Activated CD4-positive, alpha-beta T cell treated with anti-CD3 and anti-CD28 coated beads, Interleukin-2, Interleukin-6, amounts not matched to agents 100 ng/mL and 50 ng/mL, durations not matched to agents 16 hours and 8 hours (primary cell): ENCODE data around the gene KIAA1586.
A peak's percentile ranks its signal among the peaks of the same experiment; 100 is the strongest.
"Not testable (repeated sequence)": the region's sequence is repeated elsewhere in the genome, so short reads cannot be mapped to it uniquely, and the experiment has no call there.

Experiments used
- DNase-seq: peaks from one replicate; pipeline ENCODE4 v3.0.0-alpha.2; 2020

KIAA1586 gene

GRCh38 chr6:57048577-57048976, 2.1 kb downstream of the KIAA1586 start:
- DNase-seq, result no peak

- DNase-seq, result no peak
These were observed 17.4 kb downstream of the KIAA1586 start for GRCh38 chr6:57063847-57064246.

GRCh38 chr6:57064809-57065208, 18.3 kb downstream of the KIAA1586 start:
- no peak for DNase-seq

GRCh38 chr6:57068061-57068460, 21.6 kb downstream of the KIAA1586 start:
- DNase-seq, result no peak

- DNase-seq, result no peak
These were observed 22.7 kb downstream of the KIAA1586 start for GRCh38 chr6:57069228-57069627.

GRCh38 chr6:57069920-57070331, 23.4 kb downstream of the KIAA1586 start:
- DNase-seq, result no peak

GRCh38 chr6:57072108-57072507, 25.6 kb downstream of the KIAA1586 start:
- no peak for DNase-seq

GRCh38 chr6:57074383-57074782, 27.9 kb downstream of the KIAA1586 start:
- DNase-seq, result no peak

GRCh38 chr6:57075092-57075491, 28.6 kb downstream of the KIAA1586 start:
- DNase-seq, result no peak

GRCh38 chr6:57078531-57079207, 32.2 kb downstream of the KIAA1586 start:
- DNase-seq, result no peak

GRCh38 chr6:57085471-57085870, 39.0 kb downstream of the KIAA1586 start:
- peak; percentile 17 for DNase-seq

- no peak for DNase-seq
These were observed 40.4 kb downstream of the KIAA1586 start for GRCh38 chr6:57086843-57087242.

GRCh38 chr6:57087916-57088315, 41.4 kb downstream of the KIAA1586 start:
- no peak for DNase-seq

- DNase-seq, result no peak
These were observed 42.8 kb downstream of the KIAA1586 start for GRCh38 chr6:57089265-57089664.

- DNase-seq, result peak; percentile 98
These were observed 43.4 kb downstream of the KIAA1586 start, which contains the start of gene ZNF451 for GRCh38 chr6:57089687-57090457. ZNF451 (plus strand) TSS chr6:57090188; CDS start chr6:57090254, 66 bp downstream.

GRCh38 chr6:57090458-57091067, 44.1 kb downstream of the KIAA1586 start:
- not testable (repeated sequence) for DNase-seq

GRCh38 chr6:57091375-57091774, 44.9 kb downstream of the KIAA1586 start:
- DNase-seq, result not testable (repeated sequence)

- no peak for DNase-seq
These were observed 48.2 kb downstream of the KIAA1586 start for GRCh38 chr6:57094689-57095088.

- DNase-seq, result no peak
These were observed 51.1 kb downstream of the KIAA1586 start for GRCh38 chr6:57097596-57097995.

- DNase-seq, result no peak
These were observed 56.5 kb downstream of the KIAA1586 start for GRCh38 chr6:57102976-57103375.

- DNase-seq, result no peak
These were observed 57.8 kb downstream of the KIAA1586 start for GRCh38 chr6:57104336-57104735.
